Measurements from ENCODE around the gene BCR.

BCR gene

GRCh38 chr22:23236440-23237184 lies 56.3 kb downstream of the BCR start:
- H3K36me3 ChIP-seq (ENCODE audit: control insufficient read depth, low read length) = peaks cover 16% of the 10 kb centered on the region
- no peak for TF ChIP-seq CTCF (IDR thresholded peaks at IDR 0.05; ENCODE audit: low read depth, low read length, poor library complexity, severe bottlenecking)
- no peak for TF ChIP-seq EZH2phosphoT487 (IDR thresholded peaks at IDR 0.05; ENCODE audit: borderline replicate concordance, low read length)
- no peak overlapping the region for H3K4me2 ChIP-seq (ENCODE audit: low read length)
- H3K4me1 ChIP-seq (ENCODE audit: control insufficient read depth, low read length) = peaks cover 25% of the 10 kb centered on the region
- no peaks in the 10 kb centered on the region for H3K27me3 ChIP-seq (ENCODE audit: control insufficient read depth, low read length)
- peaks cover 4% of the 10 kb centered on the region; the same call in 1 of the 2 replicates for H3K9me3 ChIP-seq (ENCODE audit: control insufficient read depth, insufficient read depth, low read length)
- peaks cover 98% of the 10 kb centered on the region for H3K79me2 ChIP-seq (ENCODE audit: control insufficient read depth, low read length)
- H4K20me1 ChIP-seq (ENCODE audit: control insufficient read depth, insufficient read depth, low read depth, low read length) = no peaks in the 10 kb centered on the region
- H3F3A ChIP-seq (ENCODE audit: control insufficient read depth, insufficient read depth) = no peaks in the 10 kb centered on the region; the same call in 1 of the 2 replicates
- H3K9me2 ChIP-seq (replicated peaks; ENCODE audit: control insufficient read depth, low read length) = no peaks in the 10 kb centered on the region
- no peak overlapping the region for H3K27ac ChIP-seq (ENCODE audit: low read depth, low read length)
- H3K4me3 ChIP-seq (ENCODE audit: low read length) = no peak overlapping the region

- Histone ChIP-seq H3F3A (ENCODE audit: control insufficient read depth, insufficient read depth) (no peaks in the 10 kb centered on the region; the same call in 1 of the 2 replicates), H3K36me3 (ENCODE audit: control insufficient read depth, low read length) (peaks cover 16% of the 10 kb centered on the region), H3K4me1 (ENCODE audit: control insufficient read depth, low read length) (peaks cover 32% of the 10 kb centered on the region), H3K79me2 (ENCODE audit: control insufficient read depth, low read length) (peaks cover 98% of the 10 kb centered on the region), H3K9me2 (replicated peaks; ENCODE audit: control insufficient read depth, low read length) (no peaks in the 10 kb centered on the region), H4K20me1 (ENCODE audit: control insufficient read depth, insufficient read depth, low read depth, low read length) (no peaks in the 10 kb centered on the region), H3K27ac (ENCODE audit: low read depth, low read length) (no peak overlapping the region), H3K27me3 (ENCODE audit: control insufficient read depth, low read length) (no peaks in the 10 kb centered on the region), H3K9me3 (ENCODE audit: control insufficient read depth, insufficient read depth, low read length) (peaks cover 4% of the 10 kb centered on the region; the same call in 1 of the 2 replicates), H3K4me2 (ENCODE audit: low read length) (no peak overlapping the region), H3K4me3 (ENCODE audit: low read length) (no peak overlapping the region)
- no peak for TF ChIP-seq CTCF (IDR thresholded peaks at IDR 0.05; ENCODE audit: low read depth, low read length, poor library complexity, severe bottlenecking)
- no peak for TF ChIP-seq EZH2phosphoT487 (IDR thresholded peaks at IDR 0.05; ENCODE audit: borderline replicate concordance, low read length)
Observed at GRCh38 chr22:23237201-23237798, 57.0 kb downstream of the BCR start.

- no peaks in the 10 kb centered on the region; the same call in 1 of the 2 replicates for H3F3A ChIP-seq (ENCODE audit: control insufficient read depth, insufficient read depth)
- peaks cover 37% of the 10 kb centered on the region for H3K4me1 ChIP-seq (ENCODE audit: control insufficient read depth, low read length)
- peaks cover 16% of the 10 kb centered on the region for H3K36me3 ChIP-seq (ENCODE audit: control insufficient read depth, low read length)
- H4K20me1 ChIP-seq (ENCODE audit: control insufficient read depth, insufficient read depth, low read depth, low read length) = peaks cover 5% of the 10 kb centered on the region; the same call in 1 of the 2 replicates
- H3K9me3 ChIP-seq (ENCODE audit: control insufficient read depth, insufficient read depth, low read length) = peaks cover 4% of the 10 kb centered on the region; the same call in 1 of the 2 replicates
- H3K4me3 ChIP-seq (ENCODE audit: low read length) = no peak overlapping the region
- TF ChIP-seq EZH2phosphoT487 (IDR thresholded peaks at IDR 0.05; ENCODE audit: borderline replicate concordance, low read length) (no peak), CTCF (IDR thresholded peaks at IDR 0.05; ENCODE audit: low read depth, low read length, poor library complexity, severe bottlenecking) (no peak)
- no peaks in the 10 kb centered on the region for H3K27me3 ChIP-seq (ENCODE audit: control insufficient read depth, low read length)
- H3K9me2 ChIP-seq (replicated peaks; ENCODE audit: control insufficient read depth, low read length) = no peaks in the 10 kb centered on the region
- H3K79me2 ChIP-seq (ENCODE audit: control insufficient read depth, low read length) = peaks cover 98% of the 10 kb centered on the region
- no peak overlapping the region for H3K27ac ChIP-seq (ENCODE audit: low read depth, low read length)
- H3K4me2 ChIP-seq (ENCODE audit: low read length) = no peak overlapping the region
Observed at GRCh38 chr22:23237841-23238240, 57.5 kb downstream of the BCR start.

All from DOHH2 (cell line).